Measurements from ENCODE around the gene S100A7A.

The S100A7A gene

GRCh38 chr1:153434746-153435455 is 18.6 kb downstream of the S100A7A start:
- TF ChIP-seq CTCF (IDR thresholded peaks at IDR 0.05; ENCODE audit: control insufficient read depth, insufficient read depth, low read depth, low read length, missing control alignments) = no peak
- H3K4me3 ChIP-seq (ENCODE audit: control insufficient read depth, low read depth, low read length) = no peak overlapping the region
- no peak for DNase-seq (ENCODE audit: low read depth)

- TF ChIP-seq CTCF (IDR thresholded peaks at IDR 0.05; ENCODE audit: control insufficient read depth, insufficient read depth, low read depth, low read length, missing control alignments) = no peak
- DNase-seq (ENCODE audit: low read depth) = no peak
- no peak overlapping the region for H3K4me3 ChIP-seq (ENCODE audit: control insufficient read depth, low read depth, low read length)
These were observed 20.9 kb downstream of the S100A7A start for GRCh38 chr1:153437236-153437635.

- TF ChIP-seq CTCF (IDR thresholded peaks at IDR 0.05; ENCODE audit: control insufficient read depth, insufficient read depth, low read depth, low read length, missing control alignments) = no peak
- no peak overlapping the region for H3K4me3 ChIP-seq (ENCODE audit: control insufficient read depth, low read depth, low read length)
- DNase-seq (ENCODE audit: low read depth) = no peak
These were observed 22.3 kb downstream of the S100A7A start for GRCh38 chr1:153438599-153438998.

- H3K4me3 ChIP-seq (ENCODE audit: control insufficient read depth, low read depth, low read length) = no peak overlapping the region
- no peak for DNase-seq (ENCODE audit: low read depth)
- no peak for TF ChIP-seq CTCF (IDR thresholded peaks at IDR 0.05; ENCODE audit: control insufficient read depth, insufficient read depth, low read depth, low read length, missing control alignments)
These were observed 23.0 kb downstream of the S100A7A start for GRCh38 chr1:153439273-153439672.

- no peak for DNase-seq (ENCODE audit: low read depth)
- no peak overlapping the region for H3K4me3 ChIP-seq (ENCODE audit: control insufficient read depth, low read depth, low read length)
- no peak for TF ChIP-seq CTCF (IDR thresholded peaks at IDR 0.05; ENCODE audit: control insufficient read depth, insufficient read depth, low read depth, low read length, missing control alignments)
These were observed 25.0 kb downstream of the S100A7A start for GRCh38 chr1:153441238-153441755.

- TF ChIP-seq CTCF (IDR thresholded peaks at IDR 0.05; ENCODE audit: control insufficient read depth, insufficient read depth, low read depth, low read length, missing control alignments) = no peak
- no peak overlapping the region for H3K4me3 ChIP-seq (ENCODE audit: control insufficient read depth, low read depth, low read length)
- DNase-seq (ENCODE audit: low read depth) = no peak
These were observed 27.2 kb downstream of the S100A7A start for GRCh38 chr1:153443486-153443885.
